Mucosa of gallbladder (tissue), 1 donor: Measurements from ENCODE around the gene PCNA. TPM values are rescaled to one million over a fixed set of nuclear protein-coding genes. Genes with fewer than 3 reads are reported as not detected.
"Not testable (repeated sequence)": the region's sequence is repeated elsewhere in the genome, so short reads cannot be mapped to it uniquely, and the experiment has no call there.

Experiments
- DNase-seq: peaks from one replicate; pipeline ENCODE4 v3.0.0-alpha.2; 2020; ENCODE audit warnings: low spot score
- total RNA-seq: library from RNA; stranded (reverse); gene quantifications from one replicate; pipeline ENCODE4 v1.2.1, GENCODE V29; 2021
- donor health status: DM: no; HTN: no; CAD: no.

PCNA gene
- total RNA-seq, 1 donor from 2014 or later: 43.9 TPM

DNA sequence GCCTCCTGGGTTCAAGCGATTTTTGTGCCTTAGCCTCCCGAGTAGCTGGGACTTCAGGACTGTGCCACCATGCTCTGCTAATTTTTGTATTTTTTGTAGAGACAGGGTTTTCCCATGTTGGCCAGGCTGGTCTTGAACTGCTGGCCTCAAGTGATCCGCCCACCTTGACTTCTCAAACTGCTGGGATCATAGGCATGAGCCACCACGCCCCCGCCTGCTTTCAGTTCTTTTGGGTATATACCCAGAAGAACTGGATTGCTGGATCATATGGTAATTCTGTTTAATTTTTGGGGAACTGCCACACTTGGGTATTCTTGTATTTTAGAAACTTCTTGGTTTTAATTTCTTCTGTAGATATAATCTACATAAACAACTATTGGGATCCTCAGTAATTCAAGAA lies 24.1 kb upstream of the PCNA start:
- DNase-seq: no peak

DNA sequence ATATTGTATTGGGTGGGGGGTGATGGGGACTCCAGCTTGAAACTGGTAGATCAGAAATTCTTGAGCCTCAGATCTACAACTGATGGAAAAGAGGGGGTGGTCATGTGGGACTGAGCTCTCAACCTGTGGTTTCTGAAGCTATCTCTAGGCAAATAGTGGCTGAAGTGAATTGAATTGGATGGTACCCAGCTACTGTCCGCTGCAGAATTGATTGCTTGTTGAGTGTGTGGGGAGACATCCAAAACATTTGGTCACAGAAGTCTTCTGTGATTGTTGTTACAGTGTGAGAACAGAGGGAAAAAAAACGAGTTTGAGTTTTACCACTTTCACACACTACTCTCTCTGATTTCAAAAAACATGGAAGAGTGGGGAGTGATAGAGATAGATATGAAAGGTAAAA lies 21.9 kb upstream of the PCNA start:
- DNase-seq: no peak

DNA sequence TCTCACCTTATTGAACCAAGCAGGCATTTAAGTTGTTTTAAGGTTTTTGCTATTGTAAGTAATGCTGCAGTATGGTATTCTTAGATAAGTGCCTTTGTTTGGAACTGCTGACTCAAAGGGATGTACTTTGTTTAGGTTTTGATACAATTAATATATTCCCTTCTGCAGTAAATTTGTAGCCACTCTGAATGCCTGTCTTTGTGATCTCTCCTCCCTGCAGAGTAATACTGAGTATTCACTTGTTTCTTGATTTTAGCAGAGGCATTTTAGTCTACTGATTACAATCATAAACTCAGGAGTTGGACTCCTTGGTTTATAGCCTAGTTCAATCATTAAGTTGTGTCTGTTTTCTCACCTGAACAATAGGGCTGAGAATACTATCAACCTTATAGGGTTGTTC lies 20.4 kb upstream of the PCNA start:
- no peak for DNase-seq

DNA sequence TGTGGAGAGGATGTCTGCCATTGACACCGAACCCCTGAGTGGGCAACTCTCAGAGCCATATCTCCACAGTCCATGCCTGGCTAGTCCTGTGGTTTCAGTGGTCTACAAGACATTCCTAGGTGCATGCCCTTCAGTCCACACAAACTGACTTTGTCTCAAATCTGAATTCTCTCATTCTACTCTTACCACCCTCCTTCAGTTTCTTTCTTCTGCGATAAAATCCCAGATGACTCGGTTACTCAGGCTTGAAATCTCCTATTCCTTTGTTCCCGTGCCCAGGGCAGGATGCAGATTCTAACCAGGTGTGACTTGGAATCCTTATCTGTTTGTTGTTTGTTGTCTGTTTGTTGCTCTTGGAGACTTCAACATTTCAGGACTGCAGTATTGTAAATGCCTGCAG lies 16.3 kb upstream of the PCNA start:
- no peak for DNase-seq

DNA sequence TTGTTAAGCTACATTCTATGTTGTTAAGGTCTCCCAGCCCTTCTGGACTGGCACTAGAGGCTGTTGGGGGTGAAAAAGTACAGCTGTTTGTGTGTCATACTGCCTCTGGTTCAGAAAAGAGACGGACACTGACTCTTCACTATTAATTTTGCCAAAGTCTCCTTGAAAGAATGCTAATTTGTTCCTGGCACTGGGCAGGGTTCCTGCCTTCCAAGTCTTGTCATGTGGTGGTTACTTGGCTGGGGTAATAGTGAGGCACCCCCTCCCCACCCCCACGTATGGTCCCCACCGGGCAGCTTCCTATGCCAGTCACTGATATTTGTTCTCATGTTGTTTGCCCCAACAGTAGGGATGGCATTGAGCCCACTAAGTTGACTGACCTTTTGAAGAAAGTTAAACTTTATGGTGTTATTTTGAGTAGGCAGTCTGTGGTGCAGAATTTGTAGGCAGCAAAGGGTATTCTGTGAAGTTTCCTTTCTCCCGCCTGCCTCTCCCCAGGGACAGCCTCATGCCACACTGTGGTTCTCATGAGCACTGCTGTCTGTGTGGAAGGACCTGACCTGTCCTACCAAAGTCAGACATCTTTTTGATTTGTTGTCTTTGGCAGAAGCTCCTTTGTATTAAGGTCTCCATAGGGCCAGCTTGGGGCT lies 15.7 kb upstream of the PCNA start:
- DNase-seq: no peak

DNA sequence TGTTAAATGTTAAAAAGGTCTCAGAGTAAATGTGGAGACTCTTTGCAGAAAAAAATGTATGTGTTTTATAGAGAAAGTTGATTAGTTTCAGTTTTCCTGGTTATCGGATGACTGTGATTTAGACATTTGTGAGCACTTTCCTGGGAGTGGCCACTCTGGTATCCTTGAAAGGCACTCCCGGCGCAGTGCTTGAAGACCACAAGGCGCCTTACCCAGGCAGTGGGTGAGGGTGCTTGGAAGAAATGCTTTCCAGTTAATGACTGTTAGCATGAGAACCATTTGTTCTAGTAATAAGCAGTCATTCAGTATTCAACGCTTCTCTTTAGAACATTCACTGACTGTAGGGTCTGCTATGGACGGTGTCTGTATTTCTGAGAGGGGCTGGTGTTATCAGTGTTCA lies 14.2 kb upstream of the PCNA start:
- no peak for DNase-seq

DNA sequence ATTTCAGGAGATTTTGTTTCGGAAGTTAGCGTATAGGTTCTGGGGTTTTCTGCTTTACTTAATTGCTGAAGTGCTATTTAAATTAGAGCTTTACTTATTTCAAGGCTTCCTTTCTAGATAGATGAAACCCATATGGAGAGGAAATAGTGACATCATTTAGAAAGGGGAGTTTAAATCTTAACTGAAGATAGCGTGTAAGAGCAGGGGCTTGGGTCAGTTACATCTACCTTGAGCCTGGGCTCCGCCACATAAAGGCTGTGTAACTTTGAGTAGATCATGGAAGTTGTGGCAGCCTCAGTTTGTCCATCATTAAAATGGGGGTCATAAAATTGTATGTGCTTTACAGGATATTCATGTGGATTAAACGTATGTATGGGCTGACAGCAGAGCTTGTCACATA lies 11.7 kb upstream of the PCNA start:
- no peak for DNase-seq

DNA sequence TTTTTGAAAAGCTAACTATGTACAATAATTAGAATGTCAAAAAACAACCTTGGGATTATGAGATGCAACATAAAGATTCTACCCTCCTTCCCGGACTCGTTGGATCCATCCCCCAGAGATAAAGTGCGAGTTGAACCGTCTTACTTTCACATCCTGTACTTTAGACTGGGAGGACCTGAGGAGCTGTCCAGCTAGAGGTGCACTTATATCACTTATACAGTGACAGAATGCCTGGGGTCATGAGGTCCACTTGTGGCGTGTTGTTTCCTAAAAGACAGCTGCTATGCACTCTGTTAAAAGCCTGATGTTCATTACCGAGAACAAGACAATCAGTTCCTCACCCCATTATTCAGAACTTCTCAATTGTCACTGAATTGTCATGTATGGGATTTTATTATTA lies 9.1 kb upstream of the PCNA start:
- DNase-seq: no peak

DNA sequence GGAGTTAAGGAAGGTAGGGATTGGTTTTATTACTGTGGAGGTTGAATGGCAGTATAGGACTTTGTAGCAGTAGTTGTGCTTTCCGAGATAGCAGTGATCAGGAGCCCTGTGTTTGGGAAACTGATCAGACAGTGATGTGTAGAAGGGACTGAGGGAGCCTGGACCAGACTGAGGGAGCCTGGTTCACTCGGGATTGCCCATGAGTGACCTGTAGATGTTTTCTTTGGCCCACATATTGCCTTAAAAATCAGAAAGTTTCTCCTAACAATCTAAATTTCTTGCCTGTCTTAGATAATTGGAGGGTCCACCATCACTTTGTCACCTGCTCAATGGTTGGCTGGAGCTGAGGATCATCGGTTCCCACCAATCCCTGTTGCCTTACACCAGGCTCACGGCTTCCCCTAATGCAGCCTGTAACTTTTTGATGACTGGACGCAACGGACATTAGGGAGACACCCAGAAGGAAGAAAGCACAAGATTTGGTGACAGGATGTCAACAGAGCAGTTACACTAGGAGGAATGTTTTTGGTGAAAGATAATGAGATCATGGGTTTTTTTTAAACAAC lies 8.2 kb upstream of the PCNA start:
- no peak for DNase-seq

DNA sequence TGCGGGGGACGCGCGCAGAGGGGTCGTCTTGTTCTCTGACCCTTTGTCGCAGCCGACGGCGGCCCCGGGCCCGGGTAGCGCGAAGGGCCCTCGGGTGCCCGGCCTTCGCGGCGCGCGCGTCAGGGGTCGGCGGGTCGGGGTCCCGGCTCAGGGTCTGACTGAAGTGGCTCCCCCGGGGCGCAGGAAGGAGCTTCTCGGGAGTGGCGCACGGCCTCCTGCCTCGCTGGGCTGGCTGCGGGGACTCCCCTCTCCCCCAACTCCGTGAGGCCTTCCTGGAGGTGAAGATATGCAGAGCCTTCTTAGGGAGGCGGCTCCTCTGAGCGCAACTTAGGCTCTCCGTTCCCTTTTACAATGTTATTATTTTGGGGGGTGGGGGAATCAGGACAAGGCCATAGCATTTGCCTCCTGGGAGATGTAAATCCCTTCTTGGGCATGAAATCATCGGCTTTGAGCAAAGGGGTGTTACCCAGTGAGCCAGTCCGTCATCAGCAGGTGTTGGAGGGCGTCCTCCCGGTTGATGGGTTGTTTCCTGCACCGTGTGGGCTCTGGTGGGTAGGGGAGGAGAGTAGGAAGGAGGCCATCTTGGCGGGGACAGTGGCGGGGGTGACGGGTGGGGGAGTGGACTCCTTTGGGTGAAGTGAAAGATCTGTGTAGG lies 7.6 kb upstream of the PCNA start:
- peak; percentile 30 for DNase-seq

DNA sequence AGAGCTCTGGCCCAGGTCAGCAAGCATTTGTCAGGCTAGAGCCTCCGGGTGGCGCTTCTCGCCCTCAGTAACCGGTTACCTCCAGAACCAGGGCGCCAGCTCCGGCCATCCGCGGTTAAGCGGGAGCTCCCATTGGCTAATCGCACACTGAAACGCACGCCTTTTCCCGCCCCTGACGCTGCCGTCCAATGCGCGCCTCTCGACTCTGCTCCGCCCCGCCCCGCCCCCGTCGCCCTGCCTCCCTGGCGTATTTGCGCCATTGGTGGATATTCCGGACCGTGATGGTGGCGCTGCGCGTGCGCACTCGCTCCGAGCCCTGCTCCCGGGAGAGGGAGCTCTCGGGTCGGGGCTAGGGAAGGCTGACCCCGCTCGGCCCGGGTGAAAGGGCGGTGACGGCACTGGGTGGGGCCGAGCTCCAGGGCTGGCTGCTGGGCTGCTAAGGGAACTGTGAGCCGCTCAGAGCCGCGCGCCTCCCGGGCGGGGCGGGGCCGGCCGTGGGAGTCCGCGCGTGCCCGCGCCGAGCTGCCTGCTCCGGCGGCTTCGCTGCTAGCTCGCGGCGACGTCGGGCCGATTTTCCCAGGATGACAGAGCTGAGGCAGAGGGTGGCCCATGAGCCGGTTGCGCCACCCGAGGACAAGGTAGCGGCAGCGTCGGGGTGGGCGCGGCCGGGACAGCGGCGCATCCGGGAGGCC lies 6.9 kb upstream of the PCNA start, which contains the start of gene CDS2:
Gene CDS2 (plus strand): TSS at position 497 of the 692 bp plus-strand sequence. CDS start 85 bp downstream, at position 582.
- peak; percentile 100 for DNase-seq

DNA sequence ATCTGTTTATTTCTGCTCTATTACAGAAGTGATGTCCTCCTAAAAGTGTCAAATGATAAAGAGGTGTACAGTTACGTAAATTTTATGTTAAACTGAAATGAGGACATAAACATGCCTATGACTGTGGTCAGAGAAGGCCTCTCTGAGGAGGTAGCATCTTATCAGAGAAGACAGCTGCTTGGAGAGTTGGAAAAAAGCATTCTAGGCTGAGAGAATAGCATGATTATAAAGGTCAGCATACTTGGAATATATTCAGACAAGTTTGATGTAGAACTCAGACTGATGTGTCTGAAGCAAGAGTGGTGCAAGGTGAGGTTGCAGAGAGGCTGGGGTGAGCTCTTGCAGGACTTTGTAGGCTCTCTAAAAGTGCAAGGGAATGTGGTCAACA lies 3.1 kb upstream of the PCNA start:
- no peak for DNase-seq

DNA sequence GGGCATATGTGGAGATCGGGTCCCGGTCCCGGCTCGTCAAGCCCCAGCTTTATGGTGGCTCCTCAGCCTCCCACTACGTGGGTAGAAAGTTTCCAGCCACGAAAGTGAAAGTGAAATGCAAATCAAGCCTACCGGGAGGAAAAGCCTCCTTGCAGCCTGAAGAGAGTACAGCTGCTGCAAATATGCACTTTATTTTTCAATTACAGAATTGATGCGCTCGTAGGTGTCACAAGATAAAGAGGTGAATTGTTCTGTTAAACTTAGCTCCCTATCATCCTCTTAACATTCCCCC lies 373 bp upstream of the PCNA start:
- no peak for DNase-seq

DNA sequence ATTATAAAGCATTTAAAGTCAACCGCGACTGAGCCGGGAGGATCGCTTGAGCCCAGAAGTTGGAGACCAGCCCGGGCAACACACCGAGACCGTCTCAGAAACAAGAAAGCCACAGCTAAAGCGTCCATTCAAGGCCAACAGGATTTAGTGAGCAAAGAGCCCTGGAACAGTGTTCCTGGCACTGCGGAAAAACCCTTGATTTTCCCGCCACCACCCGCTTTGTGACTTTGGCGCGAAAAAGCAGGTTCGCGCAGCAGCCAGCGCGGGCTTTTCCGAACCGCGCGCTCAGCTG lies 669 bp downstream of the PCNA start:
- DNase-seq: no peak

DNA sequence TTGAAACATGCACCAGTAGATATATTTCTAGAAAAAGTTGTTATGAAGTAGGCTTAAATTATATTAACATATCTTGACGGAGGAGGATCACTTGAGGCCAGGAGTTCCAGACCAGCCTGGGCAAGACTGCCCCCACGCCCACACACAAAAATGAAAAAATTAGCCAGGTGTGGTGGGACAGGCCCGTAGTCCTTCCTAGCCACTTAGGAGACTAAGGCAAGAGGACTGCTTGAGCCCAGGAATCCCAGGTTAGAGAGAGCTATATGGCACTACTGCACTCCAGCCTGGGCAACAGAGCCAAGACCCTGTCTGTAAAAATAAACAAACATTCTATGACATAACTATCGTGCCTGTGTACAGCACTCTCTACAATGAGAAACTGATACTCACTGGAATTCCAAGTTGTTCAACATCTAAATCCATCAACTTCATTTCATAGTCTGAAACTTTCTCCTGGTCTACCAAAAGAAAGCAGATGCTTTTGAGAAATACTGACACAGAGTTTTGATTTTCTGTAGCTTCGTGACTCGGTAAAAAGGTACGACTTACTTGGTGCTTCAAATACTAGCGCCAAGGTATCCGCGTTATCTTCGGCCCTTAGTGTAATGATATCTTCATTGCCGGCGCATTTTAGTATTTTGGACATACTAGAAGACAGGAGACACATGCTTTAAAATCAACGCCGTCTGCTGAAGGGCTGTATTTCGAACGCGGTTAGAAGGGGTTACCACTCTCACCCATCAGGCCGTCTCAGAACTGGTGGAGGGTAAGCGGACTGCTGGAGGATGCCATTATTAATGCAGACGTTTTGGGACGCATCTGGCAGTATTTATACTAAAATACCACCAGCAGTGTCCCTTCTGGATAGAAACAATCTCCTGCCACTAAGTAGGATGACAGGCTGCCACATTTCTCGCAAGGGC lies 1.3 kb downstream of the PCNA start:
- no peak for DNase-seq

DNA sequence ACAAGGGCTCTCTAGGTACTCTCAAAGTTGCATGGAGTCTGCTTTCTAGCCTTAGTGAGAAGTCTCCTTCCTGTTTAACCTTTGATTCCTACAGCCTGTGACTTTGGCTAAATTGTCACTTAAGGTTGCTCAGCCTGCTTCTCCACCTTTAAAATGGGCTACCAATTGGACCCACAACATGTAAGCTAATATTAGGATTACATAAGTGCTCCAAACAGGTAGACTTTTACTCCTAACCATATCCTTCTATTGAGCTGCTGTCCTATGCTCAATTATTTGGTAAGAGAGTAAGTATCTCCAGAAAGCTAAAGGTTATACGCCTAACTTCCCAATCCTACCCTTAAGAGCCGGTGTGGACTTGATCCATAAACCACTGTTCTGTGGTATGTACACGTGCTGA lies 2.9 kb downstream of the PCNA start:
- no peak for DNase-seq

DNA sequence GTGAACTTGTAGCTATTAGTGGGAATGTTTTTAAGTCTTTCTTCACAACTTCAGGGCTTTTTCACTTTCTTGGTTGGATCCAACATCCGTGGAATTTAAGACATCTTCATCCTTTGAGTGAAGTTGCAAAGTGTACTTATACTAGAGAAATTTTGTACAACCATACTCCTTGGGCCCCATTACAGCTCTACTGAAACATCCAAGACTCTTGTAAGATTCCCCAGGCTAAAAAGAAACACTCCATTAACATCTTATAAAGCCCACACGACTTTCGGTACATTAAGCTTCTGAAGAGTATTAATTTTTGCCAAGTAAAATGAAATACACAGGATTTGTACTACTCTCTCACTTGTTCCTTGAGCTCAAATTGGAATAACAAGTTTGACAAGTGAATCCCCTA lies 5.4 kb downstream of the PCNA start:
- DNase-seq: no peak

DNA sequence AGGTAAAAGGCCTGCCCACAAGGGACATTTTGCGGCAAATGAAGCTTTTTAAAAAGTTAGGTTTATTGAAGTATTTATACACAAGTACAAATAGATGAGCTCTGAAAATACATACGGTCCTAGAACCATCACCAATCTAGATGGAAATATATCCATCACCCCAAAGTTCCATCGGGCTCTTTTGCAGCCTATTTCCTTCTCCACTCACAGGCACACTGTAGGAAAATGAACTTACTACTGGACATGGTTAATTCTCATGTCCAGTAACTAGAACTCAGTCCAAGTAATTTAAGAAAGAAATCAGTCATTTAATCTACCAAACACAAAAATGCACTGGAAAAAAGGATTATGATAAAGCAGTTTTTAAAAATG lies 6.2 kb downstream of the PCNA start:
- no peak for DNase-seq

DNA sequence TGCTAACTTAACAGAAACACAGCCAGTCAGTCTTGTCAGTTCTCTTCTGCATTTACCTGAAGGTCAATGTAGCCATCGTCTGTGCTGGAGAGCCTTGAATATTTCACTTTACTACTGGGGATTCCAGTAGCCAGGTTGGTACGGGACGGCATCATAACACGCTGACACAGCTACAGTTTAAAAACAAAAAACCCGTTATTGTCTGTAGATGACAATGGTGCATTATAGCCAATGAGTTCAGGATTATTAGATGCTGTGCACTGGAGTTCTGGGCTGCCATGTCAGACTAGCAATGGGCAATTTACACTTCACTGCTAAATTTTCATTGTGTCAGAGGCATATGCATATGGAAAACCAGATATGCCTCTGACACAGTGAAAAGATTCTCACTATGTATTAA lies 10.5 kb downstream of the PCNA start:
- no peak for DNase-seq

DNA sequence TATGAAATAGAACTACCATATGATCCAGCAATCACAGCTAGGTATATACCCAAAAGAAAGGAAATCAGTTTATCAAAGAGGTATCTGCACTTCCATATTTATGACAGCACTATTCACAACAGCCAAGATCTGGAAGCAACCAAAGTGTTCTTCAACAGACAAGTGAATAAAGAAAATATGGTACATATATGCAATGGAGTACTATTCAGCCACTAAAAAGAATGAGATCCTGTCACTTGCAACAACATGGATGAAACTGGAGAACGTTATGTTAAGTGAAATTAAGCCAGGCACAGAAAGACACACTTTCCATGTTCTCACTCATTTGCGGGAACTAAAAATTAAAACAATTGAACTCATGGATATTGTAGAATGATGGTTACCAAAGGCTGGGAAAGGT lies 15.3 kb downstream of the PCNA start:
- no peak for DNase-seq

DNA sequence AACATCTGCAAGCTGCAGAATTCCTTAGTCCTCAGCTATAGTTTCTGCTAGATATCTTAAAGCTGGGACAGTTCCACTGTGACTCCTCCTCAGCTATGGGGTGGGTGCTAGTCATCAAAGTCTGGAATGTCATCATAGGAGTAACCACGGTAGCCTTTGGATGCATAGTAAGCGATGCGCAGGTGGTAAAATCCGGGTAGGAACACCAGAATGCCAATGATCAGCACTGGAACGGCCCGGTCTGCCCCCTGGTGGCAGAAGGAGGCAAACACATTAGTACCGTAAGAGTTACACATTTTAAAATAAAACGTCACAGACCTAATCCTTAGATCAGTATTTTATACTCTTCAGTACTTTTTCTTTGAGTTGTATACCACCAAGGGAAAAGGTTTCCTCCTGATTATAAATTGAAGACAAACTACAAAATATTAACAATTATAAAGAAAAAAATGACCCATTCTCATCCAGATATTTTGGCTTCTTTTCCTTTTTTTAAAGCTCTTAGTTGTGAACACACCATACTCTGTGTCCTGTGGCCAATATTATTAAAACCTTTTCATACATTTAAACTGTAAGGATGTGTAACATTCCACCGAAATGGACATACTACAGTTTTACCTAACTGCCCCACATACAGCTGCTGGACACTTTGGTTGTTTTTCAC lies 18.9 kb downstream of the PCNA start:
- DNase-seq: peak; percentile 78

DNA sequence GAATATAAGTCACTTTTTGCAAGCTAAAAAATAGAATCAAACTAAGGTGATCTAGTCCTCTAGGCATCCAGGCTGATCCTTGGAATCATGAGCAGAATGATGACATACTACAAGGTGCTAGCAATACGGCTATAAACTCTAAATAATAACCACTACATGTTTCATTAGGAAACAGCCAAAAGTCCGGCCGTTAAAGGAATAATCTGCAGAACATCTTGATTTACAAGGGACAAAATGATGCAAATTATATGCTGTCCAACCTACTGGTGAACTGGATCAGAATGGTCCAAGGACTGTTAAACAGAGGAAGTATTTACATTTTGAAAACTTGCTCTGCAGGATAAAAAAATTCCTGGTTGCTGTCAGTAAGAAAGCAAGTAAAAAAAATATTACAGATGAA lies 19.8 kb downstream of the PCNA start:
- DNase-seq: not testable (repeated sequence)
